Astrocyte (in vitro differentiated cells and primary cell): ENCODE data around the gene HOXA7. TPM values are rescaled to one million over a fixed set of nuclear protein-coding genes. Genes with fewer than 3 reads are reported as not detected.
A peak's percentile ranks its signal among the peaks of the same experiment; 100 is the strongest.

ENCODE experiments used
- DNase-seq: peaks from one replicate; pipeline ENCODE4 v3.0.0-alpha.2; 2010; ENCODE audit warnings: low read depth
- FAIRE-seq: peaks from 2 replicates; lab custom pipeline; 2011; peaks lifted over from hg19 to GRCh38; lab: Jason Lieb, UNC
- H2AFZ ChIP-seq: 2 replicates; pipeline ENCODE4 v1.6.0; 2012; ENCODE audit warnings: low read depth, low read length, inconsistent platforms
- H3K27ac ChIP-seq: 2 replicates; pipeline ENCODE4 v1.5.1; 2011; ENCODE audit warnings: low read depth, low read length, inconsistent platforms
- H3K27me3 ChIP-seq: 2 replicates; pipeline ENCODE4 v1.6.0; 2011; ENCODE audit warnings: low read length, inconsistent platforms; ENCODE audit not compliant: insufficient read depth
- H3K36me3 ChIP-seq: 2 replicates; pipeline ENCODE4 v1.5.1; 2011; ENCODE audit warnings: low read length, inconsistent platforms; ENCODE audit not compliant: insufficient read depth
- H3K4me1 ChIP-seq: 2 replicates; pipeline ENCODE4 v1.5.1; 2011; ENCODE audit warnings: low read length, inconsistent platforms; ENCODE audit not compliant: insufficient read depth
- H3K4me2 ChIP-seq: 2 replicates; pipeline ENCODE4 v1.6.0; 2012; ENCODE audit warnings: low read length, inconsistent platforms
- H3K4me3 ChIP-seq: 2 replicates; pipeline ENCODE4 v1.5.1; 2011; ENCODE audit warnings: low read depth, mild to moderate bottlenecking, low read length, inconsistent platforms; ENCODE audit not compliant: insufficient read depth
- H3K79me2 ChIP-seq: 2 replicates; pipeline ENCODE4 v1.6.0; 2012; ENCODE audit warnings: mild to moderate bottlenecking, low read length, inconsistent platforms; ENCODE audit not compliant: insufficient read depth
- H3K9ac ChIP-seq: 2 replicates; pipeline ENCODE4 v1.6.0; 2012; ENCODE audit warnings: mild to moderate bottlenecking, low read length, inconsistent platforms
- H3K9me3 ChIP-seq: 2 replicates; pipeline ENCODE4 v1.5.1; 2012; ENCODE audit warnings: low read depth, mild to moderate bottlenecking, low read length, inconsistent platforms; ENCODE audit not compliant: insufficient read depth
- H4K20me1 ChIP-seq: 2 replicates; pipeline ENCODE4 v1.6.0; 2012; ENCODE audit warnings: low read length, inconsistent platforms; ENCODE audit not compliant: insufficient read depth
- H3K27ac Mint-ChIP-seq: one replicate; pipeline ENCODE4 v1.8.0; 2021; ENCODE audit warnings: mild to moderate bottlenecking, mixed read lengths; ENCODE audit not compliant: unreplicated experiment
- H3K27me3 Mint-ChIP-seq: one replicate; pipeline ENCODE4 v1.8.0; 2021; ENCODE audit warnings: low read depth, mixed read lengths; ENCODE audit not compliant: unreplicated experiment
- H3K36me3 Mint-ChIP-seq: one replicate; pipeline ENCODE4 v1.8.0; 2021; ENCODE audit warnings: low read depth, mixed read lengths; ENCODE audit not compliant: unreplicated experiment
- H3K4me1 Mint-ChIP-seq: one replicate; pipeline ENCODE4 v1.8.0; 2021; ENCODE audit warnings: low read depth, mixed read lengths; ENCODE audit not compliant: unreplicated experiment
- H3K4me3 Mint-ChIP-seq: one replicate; pipeline ENCODE4 v1.8.0; 2021; ENCODE audit warnings: mild to moderate bottlenecking, moderate library complexity, mixed read lengths; ENCODE audit not compliant: unreplicated experiment
- H3K9me3 Mint-ChIP-seq: one replicate; pipeline ENCODE4 v1.8.0; 2021; ENCODE audit warnings: mild to moderate bottlenecking, mixed read lengths; ENCODE audit not compliant: unreplicated experiment
- CTCF ChIP-seq: IDR thresholded peaks from 2 replicates; pipeline ENCODE4 v1.5.1; 2011; ENCODE audit warnings: low read depth, mild to moderate bottlenecking, inconsistent platforms, low read length, moderate library complexity; ENCODE audit not compliant: insufficient read depth
- EZH2 ChIP-seq: IDR thresholded peaks from 2 replicates; pipeline ENCODE4 v1.6.1; 2012; ENCODE audit warnings: mild to moderate bottlenecking, low read length, inconsistent platforms; ENCODE audit not compliant: insufficient read depth
- total RNA-seq: library from RNA; stranded (reverse); gene quantifications from 2 replicates; pipeline ENCODE4 v1.2.1, GENCODE V29; 2021

HOXA7 gene
- total RNA-seq, 1 donor from 2014 or later = not detected

- Histone ChIP-seq H3K36me3 (no peaks in the 10 kb centered on the region), H3K4me2 (peak overlapping the region; percentile 91), H3K27ac (peak overlapping the region; percentile 76), H3K9ac (peak overlapping the region; percentile 88), H3K9me3 (no peaks in the 10 kb centered on the region), H3K4me3 (peak overlapping the region; percentile 74), H3K79me2 (peaks cover 68% of the 10 kb centered on the region), H3K27me3 (peaks cover 63% of the 10 kb centered on the region), H3K4me1 (peaks cover 16% of the 10 kb centered on the region), H4K20me1 (peaks cover 4% of the 10 kb centered on the region), H2AFZ (no peak overlapping the region)
- no peak overlapping the region for H3K27ac Mint-ChIP-seq
- TF ChIP-seq CTCF (no peak), EZH2 (no peak)
- H3K36me3 Mint-ChIP-seq = peaks cover 3% of the 10 kb centered on the region
- FAIRE-seq (no peak), DNase-seq (no peak)
- no peak overlapping the region for H3K4me3 Mint-ChIP-seq
- peaks cover 2% of the 10 kb centered on the region for H3K4me1 Mint-ChIP-seq
- H3K27me3 Mint-ChIP-seq = peaks cover 86% of the 10 kb centered on the region
- H3K9me3 Mint-ChIP-seq = peaks cover 18% of the 10 kb centered on the region
These were observed 44.1 kb downstream of the HOXA7 start for GRCh38 chr7:27112361-27112760.

DNA sequence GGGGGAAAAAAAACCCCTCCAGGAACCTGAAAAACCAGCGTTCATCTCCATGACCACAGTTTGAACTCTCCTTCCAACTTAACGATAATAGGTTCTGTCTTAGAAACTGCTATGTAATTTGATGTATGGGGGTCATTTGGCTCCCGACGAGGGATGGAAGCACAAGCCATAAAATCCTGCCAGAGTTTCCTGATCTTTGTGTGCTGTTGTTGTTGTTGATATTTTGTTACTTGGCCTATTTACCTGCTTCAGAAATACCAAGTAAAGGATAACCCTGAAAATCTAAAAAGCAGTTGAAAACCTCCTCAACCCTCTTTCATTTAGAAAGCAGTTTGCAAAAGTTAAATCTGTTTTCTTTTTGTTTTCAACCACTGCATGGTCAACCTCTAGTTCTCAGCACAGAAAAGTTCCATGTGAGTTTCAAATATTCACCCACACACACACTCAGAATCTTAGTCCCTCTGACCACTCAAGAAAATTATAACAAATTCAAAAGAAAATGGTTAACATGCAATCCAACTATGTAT is 44.7 kb downstream of the HOXA7 start:
- H3K4me1 ChIP-seq = peaks cover 16% of the 10 kb centered on the region
- no peak overlapping the region for H2AFZ ChIP-seq
- H3K9ac ChIP-seq = peak overlapping the region; percentile 88
- peaks cover 60% of the 10 kb centered on the region for H3K27me3 ChIP-seq
- H3K9me3 ChIP-seq = no peaks in the 10 kb centered on the region
- H3K4me2 ChIP-seq = peak overlapping the region; percentile 91
- H3K4me3 ChIP-seq = peak overlapping the region; percentile 74
- TF ChIP-seq CTCF (no peak), EZH2 (no peak)
- H3K27ac Mint-ChIP-seq = no peak overlapping the region
- H3K9me3 Mint-ChIP-seq = peaks cover 18% of the 10 kb centered on the region
- no peak overlapping the region for H3K4me3 Mint-ChIP-seq
- peaks cover 3% of the 10 kb centered on the region for H3K36me3 Mint-ChIP-seq
- peaks cover 4% of the 10 kb centered on the region for H4K20me1 ChIP-seq
- FAIRE-seq (no peak), DNase-seq (peak; percentile 52)
- peaks cover 64% of the 10 kb centered on the region for H3K79me2 ChIP-seq
- peaks cover 86% of the 10 kb centered on the region for H3K27me3 Mint-ChIP-seq
- peaks cover 2% of the 10 kb centered on the region for H3K4me1 Mint-ChIP-seq
- H3K36me3 ChIP-seq = no peaks in the 10 kb centered on the region
- peak overlapping the region; percentile 76 for H3K27ac ChIP-seq

DNA sequence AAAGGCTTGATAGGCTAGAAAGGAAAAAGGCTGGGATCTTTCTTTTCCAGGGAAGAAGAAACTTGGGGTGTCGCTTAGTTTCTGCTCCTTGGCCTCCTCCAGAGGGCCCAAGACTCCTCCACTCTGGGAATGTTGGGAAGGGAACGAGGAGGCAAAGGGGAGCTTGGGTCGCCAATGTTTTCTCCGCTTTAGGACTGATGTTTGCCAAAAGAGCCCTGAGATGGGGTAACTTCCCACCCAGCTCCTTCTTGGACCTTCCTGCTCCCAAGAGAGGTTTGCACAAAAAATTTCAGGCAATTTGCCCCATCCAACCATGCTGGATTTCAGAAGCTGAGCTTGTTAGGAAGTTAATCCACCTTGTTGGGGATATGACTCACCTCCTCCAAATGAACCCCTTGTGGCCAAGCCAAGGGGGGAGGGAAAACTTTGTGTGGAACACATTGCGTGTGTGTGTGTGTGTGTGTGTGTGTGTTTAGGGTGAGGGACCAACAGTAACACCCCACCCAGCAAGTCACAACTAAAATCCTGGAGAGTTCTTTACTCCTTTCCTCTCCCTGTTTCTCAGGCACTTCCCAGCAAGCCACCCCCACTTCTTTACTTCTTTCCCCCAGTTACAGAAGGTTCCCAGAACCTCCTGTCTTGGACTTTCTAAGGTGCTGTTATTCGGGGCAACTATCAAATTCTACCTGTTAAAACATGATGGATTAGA is 45.3 kb downstream of the HOXA7 start:
- Mint-ChIP-seq H3K27me3 (peaks cover 82% of the 10 kb centered on the region), H3K4me1 (peaks cover 2% of the 10 kb centered on the region), H3K27ac (no peak overlapping the region), H3K9me3 (peaks cover 18% of the 10 kb centered on the region), H3K36me3 (peaks cover 3% of the 10 kb centered on the region), H3K4me3 (no peak overlapping the region)
- TF ChIP-seq EZH2 = no peak
- TF ChIP-seq CTCF = no peak
- Histone ChIP-seq H4K20me1 (peaks cover 3% of the 10 kb centered on the region), H3K79me2 (peaks cover 63% of the 10 kb centered on the region), H3K9me3 (no peaks in the 10 kb centered on the region), H3K4me2 (peak overlapping the region; percentile 91), H3K27ac (peak overlapping the region; percentile 76), H2AFZ (no peak overlapping the region), H3K4me3 (peak overlapping the region; percentile 74), H3K36me3 (no peaks in the 10 kb centered on the region), H3K9ac (peak overlapping the region; percentile 88), H3K27me3 (peaks cover 55% of the 10 kb centered on the region), H3K4me1 (peaks cover 19% of the 10 kb centered on the region)
- FAIRE-seq (no peak), DNase-seq (peak; percentile 95)
